Activated T-helper 1 cell treated with anti-CD3 and anti-CD28 coated beads, Interleukin-12 subunit alpha, Interleukin-12 subunit beta, Interleukin-2, Interleukin-4 antibody, amounts not matched to agents 30 ng/mL and 10 ng/mL and 1 ng/mL, durations not matched to agents 14 hours and 24 hours and 36 hours (primary cell): ENCODE measurements around the gene ACSF3. TPM values are rescaled to one million over a fixed set of nuclear protein-coding genes. Genes with fewer than 3 reads are reported as not detected.
"Not testable (repeated sequence)": the region's sequence is repeated elsewhere in the genome, so short reads cannot be mapped to it uniquely, and the experiment has no call there.

Source experiments
- DNase-seq: peaks from one replicate; pipeline ENCODE4 v3.0.0; 2021; ENCODE audit warnings: low spot score
- H3K27ac Mint-ChIP-seq: one replicate; pipeline ENCODE4 v1.8.0; 2021; ENCODE audit warnings: mild to moderate bottlenecking, mixed read lengths
- H3K27me3 Mint-ChIP-seq: one replicate; pipeline ENCODE4 v1.8.0; 2022; ENCODE audit warnings: mild to moderate bottlenecking, moderate library complexity, mixed read lengths; ENCODE audit not compliant: insufficient read depth
- H3K36me3 Mint-ChIP-seq: one replicate; pipeline ENCODE4 v1.8.0; 2021; ENCODE audit warnings: low read depth, mixed read lengths
- H3K4me1 Mint-ChIP-seq: one replicate; pipeline ENCODE4 v1.8.0; 2021; ENCODE audit warnings: low read depth, mixed read lengths
- H3K4me3 Mint-ChIP-seq: one replicate; pipeline ENCODE4 v1.8.0; 2021; ENCODE audit warnings: mild to moderate bottlenecking, moderate library complexity, mixed read lengths
- H3K9me3 Mint-ChIP-seq: one replicate; pipeline ENCODE4 v1.8.0; 2021; ENCODE audit warnings: mixed read lengths
- intact Hi-C: fragments of 100-400 bp; cut with micrococcal nuclease; formaldehyde crosslinking; loops from one replicate; pipeline ENCODE4 v1.15.1; 2024
- total RNA-seq: library from RNA; stranded (reverse); gene quantifications from 2 replicates; pipeline ENCODE4 v1.2.3, GENCODE V29; 2022

Gene ACSF3
- total RNA-seq, 1 donor from 2014 or later = 37.0 TPM

DNA sequence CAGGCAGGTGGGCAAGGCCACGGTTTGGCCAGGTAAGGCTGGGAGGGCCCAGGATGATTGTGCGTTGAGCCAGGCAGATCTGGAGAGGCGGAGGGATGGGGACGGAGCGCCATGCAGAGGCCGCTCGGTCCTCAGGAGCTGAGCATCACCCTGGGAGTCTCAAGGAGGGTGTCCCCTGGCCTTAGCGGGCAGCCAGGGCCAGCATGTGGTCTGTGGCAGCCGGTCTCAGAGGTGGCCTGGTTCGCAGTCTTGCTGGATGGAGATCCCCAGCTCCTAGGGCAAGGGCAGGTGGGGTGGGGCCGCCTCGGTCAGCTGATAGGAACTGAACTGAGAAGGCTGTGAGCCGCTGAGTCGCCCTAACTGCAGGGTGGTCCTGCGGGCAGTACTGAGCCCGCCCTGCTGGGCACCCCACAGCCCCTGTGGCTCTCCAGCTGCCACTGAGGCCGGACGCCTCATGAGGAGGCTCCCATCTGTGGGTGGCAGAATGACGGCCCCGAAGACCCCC lies 66.2 kb downstream of the ACSF3 start:
- H3K27me3 Mint-ChIP-seq = no peaks in the 10 kb centered on the region
- H3K27ac Mint-ChIP-seq = no peak overlapping the region
- no peak for DNase-seq
- H3K36me3 Mint-ChIP-seq = no peaks in the 10 kb centered on the region
- peaks cover 4% of the 10 kb centered on the region for H3K9me3 Mint-ChIP-seq
- intact Hi-C loops = no loop called here
- H3K4me1 Mint-ChIP-seq = no peaks in the 10 kb centered on the region
- H3K4me3 Mint-ChIP-seq = no peak overlapping the region

DNA sequence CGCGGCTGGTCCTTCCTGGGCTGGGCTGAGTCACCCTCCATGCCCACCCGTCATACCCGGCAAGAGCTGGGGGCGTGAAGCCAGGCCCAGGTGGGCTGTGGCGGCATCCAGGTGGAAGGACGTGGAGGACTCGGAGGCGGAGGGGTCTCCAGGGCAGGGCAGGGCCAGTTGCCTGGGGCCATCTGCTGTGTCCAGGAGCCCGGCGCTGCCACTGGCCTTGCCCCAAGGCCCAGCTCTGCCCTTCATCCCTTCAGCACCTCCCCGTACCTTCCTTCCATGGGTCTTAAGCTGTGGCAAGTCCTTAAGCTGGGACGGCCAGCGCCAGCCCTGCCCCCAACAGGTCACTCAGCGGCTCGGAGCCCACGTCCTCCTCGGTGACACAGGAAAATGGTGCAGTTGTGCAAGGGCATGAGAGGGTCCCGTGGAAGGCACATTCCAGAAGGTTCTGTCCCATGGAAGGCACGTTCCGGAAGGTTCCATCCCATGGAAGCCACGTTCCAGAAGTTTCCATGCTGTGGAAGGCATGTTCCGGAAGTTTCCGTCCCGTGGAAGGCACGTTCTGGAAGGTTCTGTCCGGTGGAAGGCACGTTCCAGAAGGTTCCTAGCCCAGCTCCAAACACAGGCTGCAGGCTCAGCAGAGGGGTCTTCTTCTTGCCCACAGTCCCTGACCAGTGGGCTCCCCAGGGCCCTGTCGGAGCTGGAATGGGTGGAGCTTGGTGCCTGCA lies 67.5 kb downstream of the ACSF3 start:
- H3K4me3 Mint-ChIP-seq = no peak overlapping the region
- H3K9me3 Mint-ChIP-seq = peaks cover 4% of the 10 kb centered on the region
- H3K27me3 Mint-ChIP-seq = no peaks in the 10 kb centered on the region
- intact Hi-C loops = no loop called here
- no peaks in the 10 kb centered on the region for H3K4me1 Mint-ChIP-seq
- H3K36me3 Mint-ChIP-seq = no peaks in the 10 kb centered on the region
- no peak overlapping the region for H3K27ac Mint-ChIP-seq
- no peak for DNase-seq

DNA sequence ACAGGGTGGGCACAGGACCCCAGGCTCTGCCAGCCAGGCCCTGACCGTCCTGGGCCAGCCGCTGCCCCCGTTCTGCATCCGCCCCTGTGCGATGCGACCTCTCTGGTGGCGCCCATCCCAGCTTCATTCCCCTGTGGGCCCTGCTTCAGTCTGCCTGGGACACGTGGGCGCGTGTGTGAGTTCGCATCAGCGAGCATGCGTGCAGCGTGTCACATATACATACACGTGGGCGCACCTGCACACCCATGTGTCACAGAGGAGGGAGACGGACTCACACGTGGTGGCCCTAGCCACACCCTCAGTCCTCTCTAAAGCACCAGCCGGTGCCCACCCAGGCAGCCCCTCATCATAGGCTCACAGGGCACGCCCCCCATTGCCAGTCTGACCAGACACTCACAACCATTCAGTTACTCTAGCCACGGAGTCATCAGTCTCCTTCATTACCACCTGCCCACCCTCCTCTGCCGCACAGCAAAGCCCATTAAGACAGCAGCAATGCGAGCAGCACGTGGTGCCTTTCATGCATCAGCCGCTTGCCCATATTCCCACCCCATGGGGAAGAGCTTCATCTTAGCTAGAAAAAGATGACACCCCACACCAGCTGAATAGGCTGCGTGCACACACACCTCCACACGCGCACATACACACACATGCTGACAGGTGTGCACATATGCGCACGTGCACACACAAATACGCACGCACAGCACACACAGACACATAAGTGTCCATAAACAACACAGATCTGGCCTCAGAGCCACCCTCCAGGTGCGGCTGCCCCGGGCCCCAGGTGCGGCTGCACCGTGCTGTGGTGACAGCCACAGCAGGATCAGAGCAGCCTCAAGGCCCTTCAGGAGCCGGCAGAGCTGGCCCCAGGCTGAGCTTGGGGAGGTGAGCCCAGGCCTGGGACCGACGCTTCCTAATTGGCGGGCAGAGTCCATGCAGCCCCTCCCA lies 68.4 kb downstream of the ACSF3 start:
- H3K27me3 Mint-ChIP-seq = no peaks in the 10 kb centered on the region
- no peak overlapping the region for H3K4me3 Mint-ChIP-seq
- no peaks in the 10 kb centered on the region for H3K36me3 Mint-ChIP-seq
- no peak overlapping the region for H3K27ac Mint-ChIP-seq
- H3K9me3 Mint-ChIP-seq = peaks cover 4% of the 10 kb centered on the region
- DNase-seq = no peak
- H3K4me1 Mint-ChIP-seq = no peaks in the 10 kb centered on the region
- intact Hi-C loops = no loop called here

DNA sequence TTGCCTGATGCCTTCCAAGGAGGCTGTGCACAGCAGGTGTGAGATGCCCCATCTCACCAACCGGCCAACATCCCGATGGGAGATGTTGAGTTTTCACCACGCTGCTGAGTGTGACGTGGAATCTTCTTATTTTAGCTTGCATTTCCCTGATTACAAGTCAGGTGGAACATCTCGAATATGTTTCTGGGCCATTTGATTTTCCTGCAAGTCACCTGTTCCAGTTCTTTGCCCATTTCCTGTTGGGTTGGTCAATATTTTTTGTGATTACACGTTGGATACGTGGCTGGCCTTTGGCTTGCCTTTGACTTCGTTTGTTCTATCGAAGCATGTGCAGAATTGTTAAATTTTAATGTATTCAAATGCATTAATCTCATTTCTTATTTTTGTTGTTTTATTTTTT lies 69.6 kb downstream of the ACSF3 start:
- Mint-ChIP-seq H3K36me3 (no peaks in the 10 kb centered on the region), H3K27ac (no peak overlapping the region), H3K9me3 (peaks cover 2% of the 10 kb centered on the region), H3K4me1 (no peaks in the 10 kb centered on the region), H3K27me3 (no peaks in the 10 kb centered on the region), H3K4me3 (no peak overlapping the region)
- intact Hi-C loops = no loop called here
- no peak for DNase-seq

DNA sequence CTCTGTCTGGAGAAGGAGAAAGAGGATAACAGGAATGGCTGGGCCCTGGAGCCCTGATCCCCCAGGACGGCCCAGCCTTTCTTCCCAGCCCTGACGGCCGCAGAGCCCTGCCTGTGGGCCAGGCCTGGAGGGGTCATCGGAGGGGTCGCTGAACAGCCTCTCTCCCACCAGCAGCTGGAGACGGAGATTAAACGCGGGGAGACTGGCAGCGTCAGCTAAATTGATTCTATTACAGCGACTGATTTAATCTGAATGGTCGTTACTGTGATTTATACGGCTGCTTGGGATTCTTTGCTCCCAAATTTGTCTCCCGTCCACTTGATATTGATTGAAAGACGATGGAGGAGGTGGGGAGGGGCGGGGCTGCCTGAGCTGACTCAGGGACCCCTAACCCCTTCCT lies 70.8 kb downstream of the ACSF3 start:
- intact Hi-C loops = no loop called here
- Mint-ChIP-seq H3K4me3 (no peak overlapping the region), H3K4me1 (no peaks in the 10 kb centered on the region)

DNA sequence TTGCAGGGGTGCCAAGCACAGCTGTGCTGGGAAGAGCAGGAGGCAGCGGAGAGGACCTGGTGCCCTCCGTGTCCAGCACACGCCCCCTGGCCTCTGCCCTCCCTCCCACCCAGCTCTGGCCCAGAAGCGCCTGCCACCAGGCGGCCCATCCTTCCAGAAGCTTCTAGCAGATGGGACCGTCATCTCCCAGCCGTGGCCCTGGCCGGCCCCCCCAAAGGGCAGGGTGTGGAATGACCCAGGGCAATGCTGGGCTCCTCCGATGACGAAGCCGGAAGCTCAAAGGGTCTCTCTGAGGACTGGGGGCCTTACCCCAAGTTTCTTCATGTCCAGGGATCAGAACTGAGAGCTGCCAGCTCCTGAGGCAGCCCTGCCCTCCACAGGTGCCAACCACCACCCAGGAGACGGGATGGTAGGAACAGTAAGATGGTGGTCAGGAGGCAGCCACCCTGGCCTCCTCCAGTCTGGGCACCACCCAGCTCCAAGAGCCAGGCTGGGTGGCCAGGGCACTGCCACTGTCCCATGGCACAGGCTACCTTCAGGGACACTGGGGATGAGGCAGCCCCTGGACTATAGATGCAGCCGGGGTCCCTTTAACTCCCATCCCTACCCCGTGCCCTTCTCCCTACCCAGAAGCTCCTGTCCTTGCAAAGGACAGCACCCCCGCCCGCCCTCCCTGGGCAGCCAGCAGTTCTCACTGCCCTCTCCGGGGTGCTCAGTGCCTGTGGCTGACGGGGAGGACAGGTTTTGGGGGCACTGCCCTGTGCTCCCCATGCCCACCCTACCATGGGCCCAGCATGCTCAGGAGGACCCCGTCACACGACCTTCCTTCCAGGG lies 71.4 kb downstream of the ACSF3 start:
- intact Hi-C loops = no loop called here

More for the DNA sequence above, 70.8 kb downstream of the ACSF3 start:
- H3K9me3 Mint-ChIP-seq = no peaks in the 10 kb centered on the region
- H3K36me3 Mint-ChIP-seq = no peaks in the 10 kb centered on the region
- no peaks in the 10 kb centered on the region for H3K27me3 Mint-ChIP-seq
- H3K27ac Mint-ChIP-seq = no peak overlapping the region
- no peak for DNase-seq

DNA sequence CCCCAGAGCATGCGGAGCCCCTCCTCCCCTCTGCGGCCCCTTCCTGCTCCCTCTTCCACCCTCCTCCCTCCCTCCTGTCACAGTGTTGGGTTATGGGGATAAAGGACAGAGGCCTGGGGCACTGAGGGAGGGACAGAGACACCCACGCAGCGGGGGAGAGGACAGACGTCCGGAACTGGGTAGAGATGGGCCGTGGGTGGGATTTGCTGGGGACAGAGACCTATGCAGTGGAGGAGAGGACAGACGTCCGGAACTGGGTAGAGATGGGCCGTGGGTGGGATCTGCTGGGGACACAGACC lies 72.0 kb downstream of the ACSF3 start:
- H3K4me1 Mint-ChIP-seq, intact Hi-C loops, H3K4me3 Mint-ChIP-seq, H3K27ac Mint-ChIP-seq, DNase-seq, H3K36me3 Mint-ChIP-seq, H3K9me3 Mint-ChIP-seq, H3K27me3 Mint-ChIP-seq: not testable (repeated sequence)

More for the DNA sequence above, 71.4 kb downstream of the ACSF3 start:
- no peak overlapping the region for H3K4me3 Mint-ChIP-seq
- H3K27me3 Mint-ChIP-seq = no peaks in the 10 kb centered on the region
- H3K4me1 Mint-ChIP-seq = no peaks in the 10 kb centered on the region
- no peaks in the 10 kb centered on the region for H3K9me3 Mint-ChIP-seq
- H3K36me3 Mint-ChIP-seq = no peaks in the 10 kb centered on the region
- no peak for DNase-seq
- no peak overlapping the region for H3K27ac Mint-ChIP-seq

DNA sequence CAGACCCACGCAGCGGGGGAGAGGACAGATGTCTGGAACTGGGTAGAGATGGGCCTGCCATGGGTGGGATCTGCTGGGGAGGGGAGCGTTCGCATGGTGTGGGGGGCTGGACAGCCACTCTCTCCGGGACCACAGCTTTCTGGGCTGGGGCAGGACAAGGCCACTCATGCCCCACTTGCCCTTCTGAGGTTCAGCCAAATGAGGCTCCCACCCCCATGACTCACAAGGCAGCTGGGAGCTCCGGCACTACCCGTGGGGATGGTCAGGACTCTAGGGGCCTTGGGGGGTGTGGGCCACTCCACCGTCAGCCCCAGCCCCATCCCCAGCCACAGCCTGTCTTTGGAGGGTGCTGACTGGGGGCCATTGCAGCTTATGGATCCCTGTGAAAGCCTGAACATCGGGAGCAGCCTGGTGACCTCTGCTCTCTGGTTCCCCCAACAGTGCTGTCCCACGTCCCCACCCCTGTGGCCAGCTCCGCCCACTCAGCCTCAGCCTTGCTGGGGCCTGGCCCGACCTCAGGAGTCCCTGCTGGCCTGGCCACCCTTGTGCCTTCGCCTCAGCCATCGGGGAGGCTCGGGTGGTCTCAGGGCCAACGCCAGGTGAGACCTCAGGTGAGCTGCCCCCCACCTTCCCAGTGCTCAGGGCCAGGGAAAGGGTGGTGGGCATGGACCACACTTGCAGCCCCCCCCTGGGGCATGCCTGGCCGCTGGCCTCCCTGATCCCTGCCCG lies 73.2 kb downstream of the ACSF3 start:
- Mint-ChIP-seq H3K27ac (no peak overlapping the region), H3K36me3 (no peaks in the 10 kb centered on the region)
- no peak for DNase-seq

DNA sequence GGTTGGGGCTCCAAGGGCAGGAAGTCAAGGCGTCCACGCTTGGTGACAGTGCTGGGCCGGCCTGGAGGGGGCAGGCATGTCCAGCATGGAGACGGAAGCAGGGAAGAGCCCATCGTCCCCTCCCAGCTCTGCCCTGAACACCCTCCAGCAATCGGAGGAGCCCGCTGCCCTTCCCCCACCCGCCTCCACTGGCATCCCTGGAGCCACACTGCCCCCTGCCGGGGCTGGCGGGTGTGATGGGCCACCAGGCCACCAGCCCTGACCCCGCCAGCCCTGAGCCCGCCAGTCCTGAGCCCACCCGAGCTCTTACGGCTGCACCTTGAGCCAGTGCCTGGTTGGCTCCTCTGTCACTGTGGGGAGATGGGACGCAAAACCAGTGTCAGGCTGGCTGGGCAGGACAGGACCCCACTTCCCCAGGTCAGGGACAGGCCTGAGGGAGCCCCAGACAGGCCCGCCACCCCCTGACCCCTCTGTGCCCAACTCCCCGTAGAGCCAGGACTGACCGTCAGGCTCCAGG lies 73.8 kb downstream of the ACSF3 start:
- Mint-ChIP-seq H3K27me3 (no peaks in the 10 kb centered on the region), H3K36me3 (no peaks in the 10 kb centered on the region), H3K4me1 (peaks cover 6% of the 10 kb centered on the region), H3K27ac (no peak overlapping the region), H3K9me3 (no peaks in the 10 kb centered on the region), H3K4me3 (no peak overlapping the region)
- DNase-seq = peak; percentile 76
- intact Hi-C loops = loop anchor here (1.0 to 2.0 kb wide), 5 partner anchors 225 to 430 kb away; partner anchors contain the start of gene TRAPPC2L

More for the DNA sequence above, 73.2 kb downstream of the ACSF3 start:
- no peaks in the 10 kb centered on the region for H3K9me3 Mint-ChIP-seq
- intact Hi-C loops = loop anchor here (1.0 to 2.0 kb wide), 5 partner anchors 225 to 430 kb away; partner anchors contain the start of gene TRAPPC2L
- H3K27me3 Mint-ChIP-seq = no peaks in the 10 kb centered on the region
- H3K4me1 Mint-ChIP-seq = peaks cover 6% of the 10 kb centered on the region
- no peak overlapping the region for H3K4me3 Mint-ChIP-seq

DNA sequence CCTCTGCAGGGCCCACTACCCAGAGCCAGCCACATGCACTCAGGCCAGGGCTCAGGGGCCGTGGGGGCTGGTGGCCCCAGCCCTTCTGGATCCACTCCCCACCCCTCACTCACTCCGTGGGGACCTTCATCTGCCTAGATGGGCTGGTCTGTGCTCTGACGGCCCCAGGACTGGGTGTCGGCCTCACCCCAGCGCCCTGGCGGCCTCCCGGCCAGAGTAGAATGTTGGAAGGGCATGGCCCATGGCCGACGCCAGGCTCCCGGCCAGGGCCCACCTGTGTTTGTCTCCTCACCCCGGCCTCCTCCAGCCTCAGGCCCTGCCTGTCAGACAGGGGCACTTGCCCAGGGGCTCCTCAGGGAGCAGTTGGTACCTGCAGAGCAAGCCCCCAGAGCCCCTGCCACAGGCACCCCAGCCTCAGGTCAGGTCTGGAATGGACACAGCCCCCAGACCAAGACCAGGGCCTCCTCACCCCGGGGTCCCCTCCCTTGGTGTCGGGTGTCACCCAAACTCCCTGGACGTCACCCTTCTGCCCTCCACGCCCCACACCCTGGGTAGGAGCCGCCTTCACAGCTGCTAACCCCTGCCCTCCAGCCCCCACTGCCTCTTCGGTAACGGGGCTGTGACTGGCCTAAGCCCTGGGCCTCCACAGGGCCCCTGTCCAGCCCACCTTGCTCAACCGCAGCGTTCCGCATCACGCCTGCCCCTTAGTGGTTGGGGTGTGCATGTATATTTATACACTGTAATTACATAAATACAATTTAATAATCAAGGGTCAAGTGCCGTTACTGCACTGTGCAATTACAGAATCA lies 74.9 kb downstream of the ACSF3 start:
- Mint-ChIP-seq H3K27ac (no peak overlapping the region), H3K27me3 (no peaks in the 10 kb centered on the region), H3K36me3 (no peaks in the 10 kb centered on the region), H3K9me3 (no peaks in the 10 kb centered on the region), H3K4me1 (peaks cover 6% of the 10 kb centered on the region), H3K4me3 (no peak overlapping the region)
- DNase-seq = no peak
- intact Hi-C loops = no loop called here

DNA sequence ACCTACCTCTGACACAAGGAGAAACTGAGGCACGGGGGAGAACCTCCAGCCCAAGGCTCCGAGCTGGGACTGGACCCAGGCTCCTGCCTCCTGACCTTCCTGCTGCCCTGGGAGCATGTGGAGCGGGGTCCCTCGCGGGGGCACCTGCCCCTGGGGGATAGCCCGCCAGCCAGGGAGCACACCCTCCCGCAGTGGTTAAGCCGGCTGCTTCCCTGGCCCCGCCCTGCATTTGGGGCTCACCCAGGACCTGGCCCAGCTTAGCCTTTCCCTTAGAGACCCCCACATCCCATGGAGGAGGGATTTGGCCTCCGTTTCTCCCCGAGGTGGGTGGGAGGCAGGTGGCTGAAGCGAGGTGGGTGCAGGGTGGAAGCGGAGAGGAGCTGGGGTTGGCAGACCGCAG lies 76.1 kb downstream of the ACSF3 start:
- no peak overlapping the region for H3K4me3 Mint-ChIP-seq
- intact Hi-C loops = no loop called here
- no peaks in the 10 kb centered on the region for H3K9me3 Mint-ChIP-seq
- no peak overlapping the region for H3K27ac Mint-ChIP-seq
- no peaks in the 10 kb centered on the region for H3K27me3 Mint-ChIP-seq
- H3K36me3 Mint-ChIP-seq = no peaks in the 10 kb centered on the region
- no peak for DNase-seq
- peaks cover 6% of the 10 kb centered on the region for H3K4me1 Mint-ChIP-seq
